HG02840 (cell line): Measurements from ENCODE around the gene SPART.
"Not testable (repeated sequence)": the region's sequence is repeated elsewhere in the genome, so short reads cannot be mapped to it uniquely, and the experiment has no call there.

Experiments
- ATAC-seq: cut with Tn5 transposase; IDR thresholded peaks from one replicate; pipeline ENCODE4 v1.9.1; 2021; ENCODE audit warnings: mild to moderate bottlenecking, moderate library complexity, moderate number of reproducible peaks; ENCODE audit not compliant: unreplicated experiment, low FRiP score

SPART gene

GRCh38 chr13:36323408-36323807 lies 22.8 kb downstream of the SPART start:
- no peak for ATAC-seq

DNA sequence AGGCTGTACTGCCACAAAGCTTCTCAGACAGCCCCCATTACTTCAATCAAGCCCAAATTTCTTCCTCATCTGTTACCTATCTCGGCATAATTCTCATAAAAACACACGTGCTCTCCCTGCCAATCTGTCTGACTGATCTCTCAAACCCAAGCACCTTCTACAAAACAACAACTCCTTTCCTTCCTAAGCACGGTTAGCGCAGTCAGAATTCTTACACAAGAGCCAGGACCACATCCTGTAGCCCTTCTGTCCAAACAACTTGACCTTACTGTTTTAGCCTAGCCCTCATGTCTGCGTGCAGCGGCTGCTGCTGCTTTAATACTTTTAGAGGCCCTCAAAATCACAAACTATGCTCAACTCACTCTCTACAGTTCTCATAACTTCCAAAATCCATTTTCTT lies 26.4 kb downstream of the SPART start:
- ATAC-seq, result not testable (repeated sequence)

DNA sequence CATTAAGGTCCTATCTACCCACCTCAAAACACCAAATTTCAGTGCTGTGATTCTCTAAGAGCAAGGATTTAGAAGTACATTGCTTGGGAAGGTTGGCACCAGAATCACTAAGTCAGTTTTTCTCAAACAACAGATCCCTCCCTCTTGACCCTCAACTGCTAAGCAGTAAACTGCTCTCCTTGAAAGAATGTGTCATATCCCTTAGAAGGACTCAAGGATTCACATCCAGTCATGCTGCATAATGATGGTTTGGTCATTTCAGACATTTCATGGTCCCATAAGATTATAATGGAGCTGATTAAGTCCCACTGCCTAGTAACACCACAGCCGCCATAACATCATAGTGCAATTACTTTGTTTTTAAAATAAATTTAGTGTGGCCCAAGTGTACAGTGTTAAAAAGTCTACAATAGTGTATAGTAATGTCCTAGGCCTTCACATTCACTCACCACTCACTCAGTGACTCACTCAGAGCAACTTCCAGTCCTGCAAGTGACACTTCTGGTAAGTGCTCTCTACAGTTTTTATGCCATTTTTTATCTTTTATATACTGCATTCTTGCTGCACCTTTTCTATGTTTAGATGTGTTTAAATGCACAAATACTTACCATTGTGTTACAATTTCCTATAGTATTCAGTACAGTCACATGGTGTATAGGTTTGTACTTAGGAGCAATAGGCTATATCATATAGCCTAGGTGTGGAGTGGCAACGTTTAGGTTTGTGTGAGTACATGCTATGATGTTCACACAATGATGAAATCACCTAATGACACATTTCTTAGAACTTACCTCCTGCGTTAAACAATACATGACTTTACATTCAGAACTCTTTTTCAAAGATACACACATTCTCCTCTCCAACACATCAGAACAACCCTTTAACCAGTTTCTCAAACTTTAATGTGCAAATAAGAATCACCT lies 32.9 kb downstream of the SPART start:
- no peak for ATAC-seq

GRCh38 chr13:36310417-36311108 lies 35.6 kb downstream of the SPART start:
- ATAC-seq, result no peak

DNA sequence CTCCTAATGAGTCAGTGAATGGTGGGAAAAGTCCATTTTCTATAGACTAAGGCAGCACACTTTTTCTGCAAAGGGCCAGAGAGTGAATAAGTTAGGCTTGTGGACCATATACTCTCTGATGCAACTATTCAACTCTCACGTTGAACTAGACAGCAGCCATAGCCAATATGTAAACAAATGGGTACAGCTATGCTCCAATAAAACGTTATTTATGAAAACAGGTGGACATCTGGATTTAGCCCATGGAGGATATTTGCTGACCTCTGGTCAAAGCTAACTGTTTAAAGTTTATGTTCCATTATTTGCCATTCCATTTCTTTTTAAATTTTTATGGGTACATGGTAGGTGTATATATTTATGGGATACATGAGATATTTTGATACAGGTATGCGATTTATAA lies 43.9 kb downstream of the SPART start:
- no peak for ATAC-seq

GRCh38 chr13:36299469-36299868 lies 46.7 kb downstream of the SPART start:
- not testable (repeated sequence) for ATAC-seq

GRCh38 chr13:36298535-36299068 lies 47.6 kb downstream of the SPART start:
- no peak for ATAC-seq

DNA sequence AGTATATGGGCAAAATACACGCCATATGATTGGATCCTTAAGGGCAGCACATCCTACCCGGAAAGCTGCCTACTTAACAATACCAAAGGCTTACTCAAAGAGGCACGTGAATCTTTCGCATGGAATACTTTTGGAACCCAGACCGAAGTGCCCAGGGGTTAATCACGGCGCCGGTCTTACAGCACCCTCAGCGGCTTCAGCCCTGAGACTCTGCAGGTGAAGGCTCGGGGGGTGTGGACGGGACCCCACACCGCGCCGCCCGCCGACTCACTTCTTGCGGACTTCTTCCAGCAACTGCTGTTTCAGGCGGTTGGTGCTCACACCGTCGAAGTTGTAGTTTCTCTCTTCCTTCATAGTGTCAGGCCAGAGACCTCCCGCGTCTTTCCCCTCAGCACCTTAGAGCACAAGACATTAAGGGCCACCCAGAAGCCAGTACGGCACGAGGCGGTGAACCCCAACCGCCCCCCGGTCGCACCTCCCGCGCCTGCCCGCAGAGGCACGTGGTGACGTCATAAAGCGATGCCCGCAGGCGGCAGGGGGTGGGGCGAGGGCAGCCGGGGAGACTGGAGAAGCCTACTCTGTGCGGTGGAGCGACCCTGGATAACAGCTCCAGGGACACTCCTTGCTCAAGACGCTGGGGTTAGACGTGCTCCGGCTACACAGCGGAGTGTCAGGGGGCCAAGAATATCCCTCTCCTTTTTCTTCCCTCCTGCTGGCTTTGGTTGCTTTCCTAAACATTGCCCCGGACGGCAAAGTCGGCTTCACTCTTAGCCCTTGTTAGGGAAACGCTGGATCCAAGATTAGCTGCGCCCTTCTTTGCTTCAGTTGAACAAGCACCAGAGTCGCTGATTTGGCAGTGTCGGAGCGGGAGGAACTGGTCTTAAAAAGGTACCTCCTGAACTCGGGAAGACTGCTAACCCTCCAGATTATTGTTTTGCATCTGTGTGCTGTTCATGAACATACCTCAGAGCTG lies 48.5 kb downstream of the SPART start, which contains the start of gene CCDC169:
Gene CCDC169, minus strand, starts transcription at position 449 of the 973 bp plus-strand sequence. Its CDS starts 95 bp downstream, at position 354.
- ATAC-seq, result no peak

DNA sequence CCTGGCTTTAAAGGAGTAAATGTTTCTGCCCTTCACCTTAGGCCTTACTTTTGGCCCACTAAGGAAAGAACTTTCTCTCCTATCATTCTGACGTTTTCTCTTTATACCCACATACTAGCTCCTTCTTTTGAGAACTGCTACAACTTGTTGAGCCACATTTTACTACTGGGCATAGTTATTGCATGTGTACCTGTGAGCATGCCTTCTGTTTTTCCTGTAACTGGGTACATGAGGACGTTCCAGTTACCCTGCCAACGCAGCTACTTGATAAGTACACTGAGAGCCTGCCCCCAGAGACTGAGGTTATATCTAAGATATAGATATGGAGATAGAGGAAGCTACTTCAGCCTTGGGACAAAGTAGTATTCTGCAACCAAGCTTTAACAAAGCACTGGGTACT lies 52.1 kb downstream of the SPART start:
- no peak for ATAC-seq

DNA sequence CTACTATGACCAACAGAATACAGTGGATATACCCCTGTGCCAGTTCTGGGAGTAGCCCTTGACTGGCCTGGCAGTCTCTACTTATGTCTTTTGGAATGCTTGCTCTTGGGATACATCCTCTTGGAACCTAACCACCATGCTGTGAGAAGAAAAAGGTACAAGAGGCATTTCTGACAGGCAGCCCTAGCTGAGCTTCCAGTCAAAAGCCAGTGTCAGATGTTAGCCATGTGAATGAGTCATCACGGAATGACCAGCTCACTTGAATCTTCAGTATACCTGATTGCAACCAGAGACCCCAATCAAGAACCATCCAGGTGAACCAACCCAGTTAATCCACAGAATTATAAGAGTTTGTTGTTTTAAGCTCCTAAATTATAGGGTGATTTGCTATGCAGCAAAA lies 52.7 kb downstream of the SPART start:
- no peak for ATAC-seq

DNA sequence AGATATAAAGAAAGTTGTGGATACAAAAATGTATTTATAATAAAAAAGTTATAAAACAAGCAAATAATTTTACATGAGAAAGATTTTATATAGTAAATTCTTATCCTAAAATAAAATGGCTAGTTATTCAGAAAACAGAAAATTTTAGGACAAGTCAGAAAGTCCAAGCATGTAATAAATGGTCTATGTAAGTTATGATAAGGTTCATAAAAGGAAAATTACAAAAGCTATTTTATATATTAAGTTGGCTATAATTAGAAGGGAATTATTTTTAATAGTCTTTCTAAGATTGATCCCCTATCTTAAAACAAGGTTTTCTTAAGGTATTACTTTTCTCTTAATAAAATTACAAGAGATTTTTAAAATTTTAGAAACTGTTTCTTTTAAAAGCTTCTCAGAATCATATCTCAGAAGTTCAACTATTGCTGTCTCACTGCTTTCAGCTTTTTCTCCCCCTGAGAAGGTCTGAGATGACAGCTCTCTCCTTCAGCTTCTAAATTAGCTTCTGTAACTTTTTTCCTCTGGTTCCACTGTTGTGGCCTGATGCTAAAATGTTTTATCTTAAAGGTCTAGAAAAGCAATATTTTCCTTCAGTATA lies 57.3 kb downstream of the SPART start:
- ATAC-seq, result no peak

DNA sequence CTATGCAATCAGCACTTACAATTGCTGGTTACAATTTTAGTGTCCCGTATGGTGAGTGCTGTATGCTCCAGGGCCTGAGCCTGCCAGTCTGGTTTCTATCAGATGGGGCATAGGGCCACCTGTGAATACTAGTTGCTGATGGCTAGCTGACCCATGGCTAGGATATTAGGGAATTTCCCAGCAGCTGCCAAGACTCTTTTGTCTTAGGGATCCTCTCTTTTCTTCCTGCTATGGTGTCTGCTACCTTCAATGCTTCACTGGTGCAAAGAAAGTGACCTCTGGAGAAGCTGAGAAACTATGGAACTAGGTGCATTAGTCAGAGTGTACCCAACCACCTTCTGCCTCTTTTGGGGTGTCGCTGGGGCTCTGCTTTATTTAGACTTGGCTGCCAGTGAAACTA lies 60.2 kb downstream of the SPART start:
- ATAC-seq, result no peak

DNA sequence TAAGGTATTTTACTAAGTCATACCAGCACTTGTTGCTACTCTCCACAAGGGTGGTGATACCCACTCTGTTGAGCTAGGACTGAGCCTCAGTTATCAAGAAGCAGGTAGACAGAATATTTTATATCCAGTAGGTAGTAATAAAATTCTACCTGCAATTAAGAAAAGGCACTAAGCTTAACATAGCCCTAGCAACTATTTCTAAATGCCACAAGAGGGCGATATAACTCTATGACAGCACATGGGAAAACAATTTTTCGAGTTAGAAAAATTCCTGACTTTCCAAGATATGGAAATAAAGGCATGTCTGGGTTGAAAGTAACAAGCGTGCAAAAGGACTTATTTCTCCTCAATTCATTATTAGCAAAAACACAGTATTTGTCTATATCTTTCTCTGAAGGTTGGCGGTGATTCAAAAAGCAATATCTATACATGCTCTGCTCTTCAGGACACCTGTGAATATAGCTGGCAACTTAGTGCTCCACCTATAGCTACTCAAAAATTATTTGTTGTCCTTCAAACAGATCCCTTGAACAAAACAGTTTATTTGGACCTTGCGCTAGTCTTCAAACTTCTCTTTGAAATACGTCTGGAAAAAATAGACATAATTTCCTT lies 63.3 kb downstream of the SPART start:
- no peak for ATAC-seq

DNA sequence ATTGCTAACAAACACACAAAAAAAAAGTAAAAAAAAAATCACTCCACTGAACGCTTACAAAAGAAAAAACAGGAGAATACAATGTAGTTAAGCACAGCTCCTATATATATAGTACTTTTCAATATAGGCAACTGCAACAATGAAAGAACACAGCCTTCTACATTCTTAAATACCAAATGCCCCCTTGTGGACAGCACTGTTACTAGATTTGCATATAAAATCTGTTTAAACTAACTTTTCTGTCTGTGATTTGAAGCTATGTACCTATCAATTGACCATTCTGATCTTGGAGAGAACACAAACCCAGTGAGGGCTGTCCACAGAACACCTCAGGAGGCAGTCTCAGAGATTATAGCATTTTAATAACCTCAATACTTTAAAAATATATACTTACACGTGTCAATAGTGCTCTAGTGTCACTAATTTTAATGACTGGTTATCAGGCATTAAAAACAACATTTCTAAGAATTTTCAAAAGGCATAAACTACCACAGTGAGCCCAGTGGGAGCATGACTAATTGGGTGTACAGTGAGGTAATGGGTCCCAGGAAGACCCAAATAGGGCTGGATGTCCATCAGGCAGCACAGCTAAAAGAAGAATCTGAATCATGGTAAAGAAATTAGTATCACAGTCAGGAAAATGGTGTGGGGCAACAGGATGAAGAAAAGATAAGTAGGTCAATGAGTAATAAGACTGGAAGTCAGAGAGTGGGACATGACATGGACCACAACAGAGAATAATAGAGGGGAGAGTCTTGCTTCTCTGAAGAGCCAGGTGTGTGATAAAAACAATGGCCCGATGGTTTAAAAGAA lies 70.8 kb downstream of the SPART start:
- ATAC-seq, result no peak

GRCh38 chr13:36273431-36273830 lies 72.8 kb downstream of the SPART start:
- no peak for ATAC-seq

- no peak for ATAC-seq
Measured at GRCh38 chr13:36261976-36262375, 84.2 kb downstream of the SPART start.

GRCh38 chr13:36261011-36261410 lies 85.2 kb downstream of the SPART start:
- no peak for ATAC-seq

GRCh38 chr13:36259361-36260137 lies 86.6 kb downstream of the SPART start:
- no peak for ATAC-seq
